Endothelial cell of umbilical vein (primary cell): ENCODE results near the gene MYCBP.

Source experiments
- CTCF ChIP-seq, 2 donors: IDR thresholded peaks; 1 replicate in 1 of 2; 2 replicates in 1 of 2; pipeline ENCODE4 v1.5.1; 2011; ENCODE audit warnings: low read length in 2 of 2, mild to moderate bottlenecking in 2 of 2, moderate library complexity in 2 of 2, control low read depth in 1 of 2, inconsistent platforms in 1 of 2, low read depth in 1 of 2; ENCODE audit not compliant: insufficient read depth in 1 of 2; ENCODE audit errors: extremely low read depth in 1 of 2
- FOS ChIP-seq: IDR thresholded peaks from 2 replicates; pipeline ENCODE4 v1.6.1; 2011; ENCODE audit warnings: mild to moderate bottlenecking, low read length, moderate library complexity, borderline replicate concordance; ENCODE audit not compliant: insufficient read depth
- JUN ChIP-seq: IDR thresholded peaks from 2 replicates; pipeline ENCODE4 v1.6.1; 2011; ENCODE audit warnings: borderline replicate concordance, low read depth; ENCODE audit not compliant: insufficient read length, insufficient read depth
- MYC ChIP-seq: IDR thresholded peaks from one replicate; pipeline ENCODE4 v1.6.1; 2011; ENCODE audit warnings: mild to moderate bottlenecking, low read depth, low read length
- POLR2AphosphoS5 ChIP-seq: IDR thresholded peaks from 2 replicates; pipeline ENCODE4 v1.6.1; 2012; ENCODE audit warnings: low read depth, mild to moderate bottlenecking, control low read depth, low read length, moderate library complexity; ENCODE audit not compliant: insufficient read depth

GRCh38 chr1:38819040-38819439, 54.1 kb downstream of the MYCBP start:
- TF ChIP-seq CTCF (IDR thresholded peaks at IDR 0.05; ENCODE audit: extremely low read depth in 1 of 2, insufficient read depth in 1 of 2, low read depth in 1 of 2, low read length in 2 of 2) = no peak
- TF ChIP-seq MYC = no peak
- TF ChIP-seq POLR2AphosphoS5 = no peak
- TF ChIP-seq FOS = no peak
- TF ChIP-seq JUN = no peak
